ENCODE measurements around the gene PARD3B. TPM values are rescaled to one million over a fixed set of nuclear protein-coding genes. Genes with fewer than 3 reads are reported as not detected.
A peak's percentile ranks its signal among the peaks of the same experiment; 100 is the strongest.

The PARD3B gene
- total and polyA plus RNA-seq, 7 donors: 3.2 to 64.0 (median 42.5) TPM

GRCh38 chr2:205401511-205401910 is 856.2 kb downstream of the PARD3B start:
- no peaks in the 10 kb centered on the region for H3K36me3 ChIP-seq
- DNase-seq: no peak
- no peak overlapping the region for H3K4me3 ChIP-seq
- H3K9me3 ChIP-seq: no peaks in the 10 kb centered on the region
- H3K4me1 ChIP-seq: no peaks in the 10 kb centered on the region
- intact Hi-C loops (cut with DNase I): no loop called here
- no peak for TF ChIP-seq EP300 (IDR thresholded peaks at IDR 0.05)
- no peak for TF ChIP-seq CTCF (IDR thresholded peaks at IDR 0.05)
- no peak for TF ChIP-seq POLR2AphosphoS5 (IDR thresholded peaks at IDR 0.05)
- no peak for TF ChIP-seq POLR2A (IDR thresholded peaks at IDR 0.05)
- no peak overlapping the region for H3K27ac ChIP-seq
- WGBS, 2 donors: 83 to 95% methylated on average over 6 of the region's 6 CpGs
- H3K27me3 ChIP-seq: no peaks in the 10 kb centered on the region

- Histone ChIP-seq H3K36me3 (no peaks in the 10 kb centered on the region), H3K9me3 (no peaks in the 10 kb centered on the region), H3K27me3 (no peaks in the 10 kb centered on the region), H3K4me3 (no peak overlapping the region), H3K27ac (no peak overlapping the region), H3K4me1 (no peaks in the 10 kb centered on the region)
- DNase-seq: no peak
- intact Hi-C loops (cut with DNase I): no loop called here
- TF ChIP-seq POLR2AphosphoS5 (IDR thresholded peaks at IDR 0.05) (no peak), CTCF (IDR thresholded peaks at IDR 0.05) (peak in 1 of 4 experiments; percentile 0)
- 23 to 62% methylated on average over 2 of the region's 2 CpGs for WGBS, 2 donors
Observed at GRCh38 chr2:205402011-205402410, 856.7 kb downstream of the PARD3B start.

DNA sequence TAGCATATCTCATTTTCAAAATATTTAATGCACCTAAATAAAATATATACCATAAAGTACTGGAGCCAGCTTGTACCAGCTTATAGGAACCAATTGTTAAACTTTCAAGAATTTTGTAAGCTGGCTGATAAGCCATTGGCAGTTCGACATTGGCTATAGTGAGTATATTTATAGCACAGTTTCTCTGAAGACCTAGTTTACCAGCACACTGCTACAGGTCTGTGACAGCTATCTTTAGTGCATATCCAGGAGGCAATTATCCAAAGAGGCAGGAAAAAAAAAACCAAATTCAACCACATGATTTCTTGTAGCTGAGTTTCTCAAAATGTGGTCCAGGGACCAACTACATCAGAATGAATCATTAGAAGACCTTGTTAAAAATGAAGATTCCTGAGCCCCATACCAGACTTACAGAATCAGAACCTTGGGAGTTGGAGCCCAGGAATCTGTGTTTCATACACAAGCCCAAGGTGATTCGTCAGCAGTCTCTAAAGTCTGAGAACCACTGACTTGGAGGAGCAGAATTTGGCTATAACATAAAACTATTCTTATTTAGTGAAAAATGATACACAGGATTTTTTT is 858.1 kb downstream of the PARD3B start:
- no peak overlapping the region for H3K27ac ChIP-seq
- no peaks in the 10 kb centered on the region for H3K27me3 ChIP-seq
- no peak for TF ChIP-seq POLR2AphosphoS5 (IDR thresholded peaks at IDR 0.05)
- no peak for TF ChIP-seq CTCF (IDR thresholded peaks at IDR 0.05)
- no peak for TF ChIP-seq POLR2A (IDR thresholded peaks at IDR 0.05)
- no peak for TF ChIP-seq EP300 (IDR thresholded peaks at IDR 0.05)
- H3K4me3 ChIP-seq: no peak overlapping the region
- H3K4me1 ChIP-seq: peaks cover 0 to 7% (median 2%) of the 10 kb centered on the region in 4 donors
- no peaks in the 10 kb centered on the region for H3K9me3 ChIP-seq
- no peaks in the 10 kb centered on the region for H3K36me3 ChIP-seq
- intact Hi-C loops (cut with DNase I): no loop called here
- DNase-seq: no peak
- WGBS, 2 donors: 92 to 93% methylated on average over 2 of the region's 2 CpGs

DNA sequence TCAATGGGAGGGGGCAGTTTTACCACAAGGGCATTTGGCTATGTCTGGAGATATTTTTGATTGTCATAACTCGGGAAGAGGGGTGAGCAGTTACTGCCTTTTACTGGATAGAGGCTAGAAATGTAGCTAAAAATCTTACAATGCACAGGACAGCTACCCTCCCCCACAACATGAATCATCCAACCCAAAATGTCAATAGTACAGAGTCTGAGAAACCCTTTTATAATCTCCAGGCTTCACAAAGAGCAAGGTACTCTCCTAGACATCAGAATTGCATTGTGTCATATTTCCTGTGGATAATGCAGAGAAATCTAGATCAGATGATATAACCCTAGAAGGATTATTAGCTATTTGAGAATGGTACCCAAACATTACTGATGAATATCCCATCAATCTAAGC is 859.9 kb downstream of the PARD3B start:
- Histone ChIP-seq H3K9me3 (no peaks in the 10 kb centered on the region), H3K4me3 (no peak overlapping the region), H3K27ac (peak overlapping the region in 1 of 4 donors; percentile 31), H3K27me3 (no peaks in the 10 kb centered on the region), H3K4me1 (peaks cover 0 to 19% (median 11%) of the 10 kb centered on the region in 4 donors), H3K36me3 (no peaks in the 10 kb centered on the region)
- no peak for DNase-seq
- TF ChIP-seq POLR2A (IDR thresholded peaks at IDR 0.05) (no peak), EP300 (IDR thresholded peaks at IDR 0.05) (no peak), POLR2AphosphoS5 (IDR thresholded peaks at IDR 0.05) (no peak), CTCF (IDR thresholded peaks at IDR 0.05) (no peak)
- WGBS, 2 donors: 89 to 91% methylated on average over 1 of the region's 1 CpG
- intact Hi-C loops (cut with DNase I): no loop called here

DNA sequence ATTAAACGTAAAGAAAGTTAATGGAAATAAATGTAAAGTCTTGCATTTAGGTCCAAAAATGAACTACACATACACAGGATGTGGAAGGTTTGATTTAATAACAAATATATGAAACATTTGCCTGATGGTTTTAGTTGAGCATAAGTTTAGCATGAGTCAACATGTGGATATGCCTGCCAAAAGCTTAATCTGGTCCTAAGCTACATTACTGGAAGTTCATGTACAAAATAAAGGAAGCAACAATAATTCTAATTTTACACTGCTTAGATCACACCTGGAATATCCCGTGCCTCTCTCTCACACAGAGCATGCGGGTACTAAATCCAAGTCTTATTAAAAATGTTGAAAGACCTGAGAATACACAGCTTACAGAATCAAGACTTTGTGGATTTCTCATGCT is 860.5 kb downstream of the PARD3B start:
- H3K27ac ChIP-seq: peak overlapping the region in 2 of 4 donors; percentile 23 to 31
- H3K4me1 ChIP-seq: peaks cover 0 to 21% (median 11%) of the 10 kb centered on the region in 4 donors
- no peaks in the 10 kb centered on the region for H3K27me3 ChIP-seq
- no peak for DNase-seq
- no peaks in the 10 kb centered on the region for H3K9me3 ChIP-seq
- no peak overlapping the region for H3K4me3 ChIP-seq
- 78 to 86% methylated on average over 3 of the region's 3 CpGs for WGBS, 2 donors
- peak in 1 of 4 donors; percentile 64 for TF ChIP-seq POLR2AphosphoS5 (IDR thresholded peaks at IDR 0.05)
- TF ChIP-seq EP300 (IDR thresholded peaks at IDR 0.05): no peak
- TF ChIP-seq CTCF (IDR thresholded peaks at IDR 0.05): no peak
- no peak for TF ChIP-seq POLR2A (IDR thresholded peaks at IDR 0.05)
- intact Hi-C loops (cut with DNase I): no loop called here
- H3K36me3 ChIP-seq: no peaks in the 10 kb centered on the region

All from sigmoid colon (tissue), 7 donors.